ENCODE data around the gene CSPG4.
"Not testable (repeated sequence)": the region's sequence is repeated elsewhere in the genome, so short reads cannot be mapped to it uniquely, and the experiment has no call there.

Gene CSPG4

GRCh38 chr15:75711495-75711894, 1.2 kb downstream of the CSPG4 start:
- peak overlapping the region in 4 of 7 experiments; percentile 33 to 52 (median 42) for H3K4me3 ChIP-seq
- peak overlapping the region in 2 of 21 experiments; percentile 63 to 84 for H3K27ac ChIP-seq

- not testable (repeated sequence) for H3K27ac ChIP-seq
These were observed 1.8 kb downstream of the CSPG4 start for GRCh38 chr15:75710874-75711273.

DNA sequence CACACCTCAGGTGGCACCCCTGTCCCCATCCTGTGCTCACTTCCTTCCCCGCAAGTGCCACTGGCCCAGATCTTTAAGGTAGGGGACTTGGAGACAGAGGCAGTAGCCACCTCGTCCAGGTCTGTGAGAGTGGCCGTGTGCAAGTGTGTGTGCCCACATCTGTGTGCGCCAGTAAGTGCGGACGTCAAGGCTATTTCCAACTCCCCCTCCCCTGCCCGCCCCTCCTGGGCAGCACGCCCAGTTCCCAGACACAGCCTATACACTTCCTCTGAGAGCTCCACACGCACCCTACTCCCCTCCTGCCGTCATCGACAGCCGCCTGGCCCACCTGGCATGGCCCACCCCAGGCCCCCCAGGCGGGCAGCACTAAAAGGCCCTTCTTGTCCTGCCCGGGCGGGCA, 3.2 kb downstream of the CSPG4 start:
- Histone ChIP-seq H3K4me3 (peak overlapping the region in 1 of 7 experiments; percentile 24), H3K27ac (peak overlapping the region in 5 of 21 experiments; percentile 14 to 44 (median 22))

More at GRCh38 chr15:75710874-75711273, 1.8 kb downstream of the CSPG4 start:
- peak overlapping the region in 1 of 7 experiments; percentile 29 for H3K4me3 ChIP-seq

DNA sequence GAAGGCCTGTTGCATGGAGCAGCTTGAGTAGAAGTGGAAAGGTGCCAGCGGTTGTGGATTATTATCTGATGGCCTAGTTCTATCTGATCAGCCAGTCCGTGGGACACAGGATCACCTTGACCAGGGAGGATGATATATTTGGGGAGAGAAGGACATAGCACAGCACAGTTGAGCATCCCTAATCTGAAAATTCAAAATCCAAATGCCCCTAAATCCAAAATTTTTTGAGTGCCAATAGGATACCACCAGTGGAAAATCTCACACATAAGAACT, 6.0 kb downstream of the CSPG4 start:
- Histone ChIP-seq H3K4me3 (no peak overlapping the region), H3K27ac (peak overlapping the region in 2 of 21 experiments; percentile 7 to 54)

DNA sequence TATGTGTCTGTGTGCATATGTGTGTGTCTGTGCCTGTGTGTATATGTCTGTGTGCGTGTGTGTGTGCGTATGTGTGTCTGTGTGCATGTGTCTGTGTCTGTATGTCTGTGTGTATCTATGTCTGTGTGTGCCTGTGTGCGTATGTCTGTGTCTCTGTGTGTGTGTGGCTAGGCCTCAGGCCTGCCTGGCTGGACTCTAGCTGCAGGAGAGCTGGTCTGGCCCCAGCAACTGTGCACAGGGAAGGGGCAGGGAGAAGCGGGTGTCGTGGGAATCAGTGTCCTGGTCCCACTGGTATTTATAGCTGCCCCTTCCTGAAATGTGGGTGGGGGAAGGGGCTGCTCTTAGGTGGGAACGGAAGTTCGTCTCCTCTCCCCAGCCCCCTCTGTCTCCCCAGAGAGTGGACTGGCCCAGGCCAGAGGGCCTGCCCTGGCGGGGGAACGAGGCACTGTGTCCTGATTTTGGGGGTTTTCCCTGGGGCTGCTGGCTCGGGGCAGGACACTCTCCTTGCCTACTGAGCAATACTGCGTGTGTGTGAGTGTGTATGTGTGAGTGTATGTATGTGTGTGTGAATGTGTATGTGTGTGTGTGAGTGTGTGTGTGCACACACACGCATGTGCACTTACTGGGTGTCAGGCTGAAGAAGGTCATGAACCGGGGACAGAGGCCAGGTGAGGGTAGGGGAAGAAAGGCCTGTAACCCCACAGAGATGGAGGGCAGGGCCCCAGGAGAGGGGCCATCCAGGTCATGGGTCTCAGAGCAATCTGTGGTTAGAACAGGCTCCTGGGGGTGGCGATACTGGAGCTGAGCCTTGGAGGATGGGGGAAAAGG, 6.6 kb downstream of the CSPG4 start:
- Histone ChIP-seq H3K4me3 (no peak overlapping the region), H3K27ac (peak overlapping the region in 3 of 21 experiments; percentile 14 to 83 (median 14))

DNA sequence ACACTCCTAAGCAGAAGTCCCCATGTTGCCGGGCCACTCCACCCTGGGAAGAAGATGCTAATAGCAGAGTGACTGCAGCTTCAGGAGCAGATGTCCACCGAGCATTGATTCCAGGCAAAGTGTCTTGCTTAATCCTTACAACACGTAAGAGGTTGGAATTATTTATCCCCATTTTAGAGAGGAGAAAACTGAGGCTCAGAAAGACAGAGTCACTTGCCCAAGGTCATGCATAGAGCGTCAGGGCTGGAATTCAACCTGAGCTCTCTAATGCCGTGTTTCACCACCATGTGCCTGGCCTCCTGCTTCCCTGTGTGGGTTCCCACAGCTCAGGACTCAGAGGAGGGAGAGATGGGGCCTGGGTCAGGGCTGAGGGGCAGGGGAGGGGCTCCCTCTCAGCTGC, 7.3 kb downstream of the CSPG4 start:
- H3K4me3 ChIP-seq = not testable (repeated sequence)
- H3K27ac ChIP-seq = peak overlapping the region in 6 of 21 experiments; percentile 14 to 83 (median 73)

- peak overlapping the region in 12 of 21 experiments; percentile 26 to 85 (median 72) for H3K27ac ChIP-seq
- no peak overlapping the region for H3K4me3 ChIP-seq
These were observed 8.0 kb downstream of the CSPG4 start for GRCh38 chr15:75704618-75705017.

DNA sequence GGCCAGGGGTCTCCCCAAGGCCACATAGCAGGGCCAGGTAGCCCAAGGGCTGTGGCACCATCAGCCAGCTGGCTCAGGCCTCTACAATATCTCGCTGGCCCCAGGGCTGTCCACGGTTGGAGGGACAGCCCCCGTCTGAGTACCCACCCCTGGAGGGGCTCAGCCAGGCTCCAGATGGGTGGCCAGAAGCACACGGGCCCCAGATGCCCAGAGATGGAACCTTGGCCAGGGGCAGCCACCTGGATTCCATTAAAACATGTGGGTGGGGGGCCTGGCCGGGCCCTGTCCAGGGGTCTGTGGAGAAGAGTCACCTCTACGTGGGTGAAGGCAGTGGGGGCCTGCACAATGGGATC, 8.4 kb downstream of the CSPG4 start:
- Histone ChIP-seq H3K27ac (peak overlapping the region in 13 of 21 experiments; percentile 14 to 85 (median 71)), H3K4me3 (no peak overlapping the region)

DNA sequence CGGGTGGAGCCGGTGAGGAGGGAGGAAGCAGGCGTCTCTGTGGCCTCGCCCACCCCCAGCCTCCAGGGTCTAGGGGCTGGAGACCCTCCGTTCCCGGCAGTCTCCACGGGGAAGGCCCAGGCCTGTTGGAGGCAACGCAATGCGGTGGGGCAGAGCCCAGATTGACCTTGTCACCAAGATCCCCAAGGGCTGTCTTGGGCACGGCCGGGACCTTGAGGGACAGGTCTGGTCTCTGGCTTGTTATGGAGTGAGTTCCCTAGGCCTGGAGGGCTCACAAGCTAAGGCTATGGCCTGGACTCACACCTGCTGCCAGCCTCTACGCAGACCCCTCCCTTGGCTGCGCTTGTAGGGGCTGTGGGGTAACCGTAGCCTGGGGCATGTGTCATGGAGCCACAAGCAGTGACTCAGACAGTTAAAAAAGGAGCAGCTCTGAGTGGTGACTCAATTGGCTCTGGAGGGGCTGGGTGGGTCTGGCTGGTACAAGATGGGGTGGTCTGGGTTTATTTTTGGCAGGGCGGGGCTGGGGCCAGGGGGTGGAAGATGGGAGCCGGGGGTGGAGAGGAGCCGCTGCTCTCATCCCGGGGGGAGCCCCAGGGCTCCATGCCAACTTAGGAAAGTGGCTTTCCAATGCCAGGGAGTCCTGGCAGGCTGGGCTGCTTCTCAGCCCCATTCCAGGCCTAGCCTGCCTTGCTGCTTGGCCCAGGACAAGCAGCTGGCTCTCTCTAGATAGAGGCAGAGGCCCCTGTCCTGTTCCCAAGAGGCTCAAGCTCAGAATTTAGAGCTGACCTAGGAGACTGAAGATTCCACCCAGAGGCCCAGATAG, 9.0 kb downstream of the CSPG4 start:
- not testable (repeated sequence) for H3K4me3 ChIP-seq
- H3K27ac ChIP-seq = peak overlapping the region in 11 of 21 experiments; percentile 26 to 85 (median 74)

DNA sequence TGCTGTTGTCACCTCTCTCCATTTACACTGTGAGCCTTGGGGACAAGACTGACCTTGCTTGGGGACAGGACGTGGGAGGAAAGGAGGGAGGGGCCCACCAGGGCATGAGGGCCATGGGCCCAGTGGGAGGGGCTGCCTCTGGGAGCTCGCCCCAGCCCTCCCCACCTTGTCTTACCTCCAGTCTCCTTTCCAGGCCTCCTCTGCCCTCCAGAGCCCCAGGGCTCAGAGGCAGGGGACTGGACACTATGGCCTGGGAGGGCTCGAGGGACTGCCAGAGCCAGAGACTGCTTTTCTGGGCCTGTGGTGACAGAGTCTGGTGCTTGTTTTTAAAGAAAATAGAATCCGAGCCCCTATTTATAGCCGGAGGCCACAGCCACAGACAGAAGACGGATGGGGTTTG, 10.2 kb downstream of the CSPG4 start:
- Histone ChIP-seq H3K4me3 (no peak overlapping the region), H3K27ac (peak overlapping the region in 8 of 21 experiments; percentile 26 to 80 (median 56))

DNA sequence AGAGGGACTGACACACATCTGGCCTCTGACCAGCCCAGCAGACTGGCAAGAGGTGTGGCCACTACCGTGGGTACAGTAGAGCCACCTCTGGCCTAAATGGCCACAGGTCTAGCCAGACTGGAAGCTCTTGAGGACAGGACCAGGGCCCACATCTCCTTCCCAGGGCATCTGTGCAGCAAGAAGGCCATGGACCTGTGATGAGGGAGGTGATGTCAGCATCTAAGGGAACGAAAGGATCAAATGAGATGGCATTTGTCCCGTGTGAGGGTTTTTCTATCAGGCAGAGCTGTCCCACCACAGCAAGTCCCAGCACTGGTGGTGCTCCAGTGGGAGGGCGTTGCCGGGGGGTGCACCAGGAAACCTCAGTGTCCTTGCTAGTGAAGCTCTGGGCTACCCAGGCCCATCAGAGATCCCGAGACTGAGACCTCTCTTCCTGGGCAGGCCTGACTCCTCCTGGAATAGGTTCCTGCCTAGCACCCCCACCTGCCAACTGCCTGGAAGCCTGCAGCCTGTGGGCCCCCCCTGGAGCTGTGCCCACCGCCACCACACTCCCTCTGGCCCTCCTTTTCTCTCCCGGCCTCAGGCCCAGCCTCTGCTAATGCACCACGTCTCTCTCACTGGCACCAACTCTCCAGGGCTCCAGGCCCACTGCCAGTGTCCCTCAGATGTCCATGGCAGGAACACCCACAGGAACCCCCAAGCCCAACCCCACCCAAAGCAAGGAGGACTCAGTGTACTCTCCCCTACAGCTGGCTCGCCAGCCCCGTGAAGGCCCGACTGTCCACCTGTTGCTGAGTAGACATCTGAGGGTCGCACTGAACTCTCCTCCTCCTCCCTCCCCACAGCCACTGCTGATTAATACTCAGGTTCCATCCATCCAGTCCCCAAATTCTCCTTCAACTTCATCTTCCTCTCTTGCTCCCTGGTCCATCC, 11.3 kb downstream of the CSPG4 start:
- H3K4me3 ChIP-seq = not testable (repeated sequence)
- peak overlapping the region in 14 of 21 experiments; percentile 19 to 80 (median 56) for H3K27ac ChIP-seq

DNA sequence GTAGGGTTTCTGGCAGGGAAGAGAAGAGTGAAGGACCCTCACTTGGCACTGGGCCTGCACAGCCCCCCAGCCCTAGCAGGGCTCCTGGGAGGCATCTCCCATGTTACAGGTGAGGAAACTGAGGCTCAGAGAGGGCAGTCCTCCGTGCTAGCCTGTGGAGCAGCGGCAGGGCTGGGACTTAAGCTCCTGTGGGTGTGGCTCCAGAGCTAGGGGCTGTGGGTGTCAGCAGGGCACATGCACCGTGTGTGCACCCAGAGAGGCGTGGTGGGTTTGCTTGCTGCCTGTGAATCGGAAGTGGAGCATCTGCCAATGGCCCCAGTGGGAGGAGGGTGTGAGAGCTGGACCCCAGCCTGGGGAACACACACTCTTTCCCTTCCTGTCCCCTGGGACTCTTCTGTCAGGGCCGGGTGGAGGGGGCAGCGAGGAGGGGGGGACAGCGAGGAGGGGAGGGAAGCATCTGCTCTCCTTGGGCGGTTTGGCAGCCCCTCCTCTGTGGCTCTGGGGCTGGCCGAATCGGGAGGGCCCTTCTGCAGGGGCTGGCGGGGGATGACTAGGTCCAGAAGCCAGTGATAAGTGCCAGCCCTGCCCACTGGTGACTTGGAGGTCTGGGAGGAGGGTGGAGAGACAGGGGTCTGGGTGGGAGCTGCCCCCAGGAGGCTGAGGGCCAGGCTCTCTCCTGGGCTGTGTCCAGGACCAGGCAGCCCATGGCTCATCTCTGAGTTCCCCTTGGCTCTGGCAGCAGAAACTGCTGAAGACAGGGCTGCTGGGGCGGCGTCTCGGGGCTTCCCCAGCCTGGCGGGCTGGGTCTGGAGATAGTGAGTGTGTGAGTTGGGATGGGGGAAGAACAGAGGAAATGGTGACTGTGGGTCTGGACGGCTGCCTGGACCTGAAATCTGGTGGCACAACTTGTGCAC, 12.4 kb downstream of the CSPG4 start:
- not testable (repeated sequence) for H3K4me3 ChIP-seq
- H3K27ac ChIP-seq = peak overlapping the region in 16 of 21 experiments; percentile 19 to 80 (median 63)

DNA sequence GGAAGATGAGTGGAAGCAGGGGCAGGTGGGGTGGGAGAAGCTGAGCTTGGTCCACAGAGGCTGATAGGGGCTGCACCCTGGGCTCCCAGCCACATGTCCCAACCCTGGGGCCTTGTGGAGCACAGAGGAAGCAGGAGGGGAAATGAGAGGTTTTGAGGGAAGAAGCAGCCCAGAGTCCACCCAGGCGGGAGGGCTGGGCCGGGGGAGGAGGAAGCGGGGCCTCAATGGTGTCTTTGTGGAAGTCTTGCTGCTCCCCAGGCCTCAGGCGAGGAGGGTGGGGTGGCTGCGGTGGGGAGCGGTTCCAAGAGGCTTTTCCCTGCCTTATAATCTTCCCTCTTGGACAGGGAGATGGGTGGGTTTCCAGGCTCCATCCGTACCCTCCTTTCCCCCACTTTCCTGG, 13.1 kb downstream of the CSPG4 start:
- H3K27ac ChIP-seq = peak overlapping the region in 11 of 21 experiments; percentile 28 to 80 (median 68)

DNA sequence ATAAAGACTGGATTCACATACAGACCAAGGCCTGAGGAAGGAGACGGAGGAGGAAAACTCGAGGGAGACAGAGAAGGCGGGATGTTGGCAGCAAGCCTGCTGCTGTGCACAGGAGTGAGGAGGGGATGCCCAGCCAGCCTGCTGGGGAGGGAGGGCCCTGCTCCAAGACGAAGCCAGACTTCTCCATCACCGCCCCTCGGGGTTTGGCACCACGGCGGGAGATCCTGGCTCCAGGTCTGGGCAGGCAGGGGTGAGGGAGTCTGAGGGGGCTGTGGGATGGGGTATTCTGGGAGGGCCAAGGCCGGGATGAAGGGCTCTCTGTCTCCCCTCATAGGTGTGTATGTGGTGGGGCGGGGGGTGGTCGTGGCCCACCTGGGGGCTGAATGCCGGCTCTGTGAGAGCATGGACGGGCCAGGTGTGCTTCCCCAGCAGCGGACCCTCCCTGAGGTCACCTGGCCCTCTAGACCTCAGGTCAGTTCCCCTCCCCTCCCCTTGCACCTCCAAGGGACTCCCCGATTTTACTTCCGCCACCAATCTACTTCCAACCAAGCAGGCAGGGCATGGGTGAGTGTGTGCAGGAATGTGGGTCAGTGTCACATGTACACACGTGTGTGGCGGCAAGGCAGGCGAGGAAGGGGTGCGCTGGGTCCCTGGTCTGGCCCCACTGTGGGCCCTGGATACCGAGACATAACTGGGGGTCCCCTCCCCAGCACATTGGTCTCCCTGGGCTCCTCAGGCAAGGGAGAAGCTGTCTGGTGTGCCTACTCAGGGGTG, 14.5 kb downstream of the CSPG4 start:
- H3K27ac ChIP-seq = peak overlapping the region in 7 of 21 experiments; percentile 27 to 80 (median 71)
- H3K4me3 ChIP-seq = not testable (repeated sequence)

More for the DNA sequence above, 13.1 kb downstream of the CSPG4 start:
- not testable (repeated sequence) for H3K4me3 ChIP-seq

- H3K4me3 ChIP-seq = no peak overlapping the region
These were observed 15.1 kb downstream of the CSPG4 start for GRCh38 chr15:75697523-75697922.

GRCh38 chr15:75696854-75697259, 15.8 kb downstream of the CSPG4 start:
- H3K27ac ChIP-seq = peak overlapping the region in 15 of 21 experiments; percentile 9 to 80 (median 62)
- H3K4me3 ChIP-seq = no peak overlapping the region

More at GRCh38 chr15:75697523-75697922, 15.1 kb downstream of the CSPG4 start:
- H3K27ac ChIP-seq = peak overlapping the region in 13 of 21 experiments; percentile 9 to 80 (median 63)

GRCh38 chr15:75696311-75696720, 16.3 kb downstream of the CSPG4 start:
- peak overlapping the region in 15 of 21 experiments; percentile 12 to 80 (median 62) for H3K27ac ChIP-seq
- no peak overlapping the region for H3K4me3 ChIP-seq

All from skin epidermis (tissue), 12 donors.